ENCODE results near the gene TOGARAM1.

The TOGARAM1 gene

GRCh38 chr14:44962334-44963043 lies 499 bp downstream of the TOGARAM1 start:
- DNase-seq (ENCODE audit: low read depth) = no peak
- no peak for TF ChIP-seq CTCF (IDR thresholded peaks at IDR 0.05; ENCODE audit: control insufficient read depth, extremely low read depth, insufficient read depth)
- peak overlapping the region; percentile 85 for H3K4me3 ChIP-seq (ENCODE audit: low read depth, low read length)

GRCh38 chr14:44963044-44963528 lies 1.1 kb downstream of the TOGARAM1 start:
- H3K4me3 ChIP-seq (ENCODE audit: low read depth, low read length) = peak overlapping the region; percentile 85
- no peak for DNase-seq (ENCODE audit: low read depth)
- TF ChIP-seq CTCF (IDR thresholded peaks at IDR 0.05; ENCODE audit: control insufficient read depth, extremely low read depth, insufficient read depth) = no peak

GRCh38 chr14:44963775-44964380 lies 1.9 kb downstream of the TOGARAM1 start:
- no peak for DNase-seq (ENCODE audit: low read depth)
- H3K4me3 ChIP-seq (ENCODE audit: low read depth, low read length) = peak overlapping the region; percentile 85
- TF ChIP-seq CTCF (IDR thresholded peaks at IDR 0.05; ENCODE audit: control insufficient read depth, extremely low read depth, insufficient read depth) = no peak

- no peak for TF ChIP-seq CTCF (IDR thresholded peaks at IDR 0.05; ENCODE audit: control insufficient read depth, extremely low read depth, insufficient read depth)
- H3K4me3 ChIP-seq (ENCODE audit: low read depth, low read length) = no peak overlapping the region
- DNase-seq (ENCODE audit: low read depth) = no peak
Observed at GRCh38 chr14:44966601-44967336, 4.8 kb downstream of the TOGARAM1 start.

GRCh38 chr14:44968714-44969113 lies 6.7 kb downstream of the TOGARAM1 start:
- no peak for DNase-seq (ENCODE audit: low read depth)
- no peak overlapping the region for H3K4me3 ChIP-seq (ENCODE audit: low read depth, low read length)
- TF ChIP-seq CTCF (IDR thresholded peaks at IDR 0.05; ENCODE audit: control insufficient read depth, extremely low read depth, insufficient read depth) = no peak

GRCh38 chr14:44970907-44971306 lies 8.9 kb downstream of the TOGARAM1 start:
- H3K4me3 ChIP-seq (ENCODE audit: low read depth, low read length) = no peak overlapping the region
- no peak for TF ChIP-seq CTCF (IDR thresholded peaks at IDR 0.05; ENCODE audit: control insufficient read depth, extremely low read depth, insufficient read depth)
- no peak for DNase-seq (ENCODE audit: low read depth)

Data from LNCaP clone FGC (cell line).